GM23338 (cell line): ENCODE results near the gene ZNF28. TPM values are rescaled to one million over a fixed set of nuclear protein-coding genes. Genes with fewer than 3 reads are reported as not detected.

Source experiments
- ATAC-seq: fragments of 200-7000 bp; cut with Tn5 transposase; 3 replicates; pipeline ENCODE4 v1.9.1; 2020
- DNase-seq: peaks from one replicate; pipeline ENCODE4 v3.0.0-alpha.2; 2015; ENCODE audit warnings: low spot score
- H2AFZ ChIP-seq: fragments of 200-600 bp; sonication (generic); 2 replicates; pipeline ENCODE4 v1.8.0; 2016; ENCODE audit warnings: antibody characterized with exemption, mild to moderate bottlenecking, moderate library complexity
- H3F3A ChIP-seq: fragments of 200-600 bp; sonication (generic); replicated peaks from 2 replicates; pipeline ENCODE4 v1.8.0; 2017; ENCODE audit warnings: antibody characterized with exemption, mixed run types, low read depth
- H3K27ac ChIP-seq: fragments of 200-600 bp; sonication (generic); 2 replicates; pipeline ENCODE4 v1.6.1; 2016; ENCODE audit warnings: low read depth
- H3K27me3 ChIP-seq: fragments of 200-600 bp; sonication (generic); 2 replicates; pipeline ENCODE4 v1.8.0; 2016; ENCODE audit warnings: mild to moderate bottlenecking, mixed run types, moderate library complexity; ENCODE audit not compliant: insufficient read depth
- H3K36me3 ChIP-seq: fragments of 200-600 bp; sonication (generic); 2 replicates; pipeline ENCODE4 v1.8.0; 2016; ENCODE audit warnings: mild to moderate bottlenecking; ENCODE audit not compliant: insufficient read depth
- H3K4me1 ChIP-seq: fragments of 200-600 bp; sonication (generic); 2 replicates; pipeline ENCODE4 v1.8.0; 2016; ENCODE audit warnings: mild to moderate bottlenecking, moderate library complexity; ENCODE audit not compliant: insufficient read depth
- H3K4me2 ChIP-seq: fragments of 200-600 bp; sonication (generic); 2 replicates; pipeline ENCODE4 v1.7.1; 2017; ENCODE audit warnings: mixed run types
- H3K4me3 ChIP-seq: fragments of 200-600 bp; sonication (generic); 2 replicates; pipeline ENCODE4 v1.6.1; 2016; ENCODE audit warnings: mixed run types
- H3K79me2 ChIP-seq: fragments of 200-600 bp; sonication (generic); replicated peaks from 2 replicates; pipeline ENCODE4 v1.8.0; 2017; ENCODE audit warnings: mild to moderate bottlenecking; ENCODE audit not compliant: insufficient read depth
- H3K9me2 ChIP-seq: fragments of 200-600 bp; sonication (generic); 2 replicates; pipeline ENCODE4 v1.8.0; 2017; ENCODE audit not compliant: insufficient read depth
- H4K20me1 ChIP-seq: fragments of 200-600 bp; sonication (generic); replicated peaks from 2 replicates; pipeline ENCODE4 v1.8.0; 2017; ENCODE audit warnings: mild to moderate bottlenecking; ENCODE audit not compliant: insufficient read depth
- H3K27ac Mint-ChIP-seq: 2 replicates; pipeline ENCODE4 v1.8.0; 2020; ENCODE audit warnings: inconsistent platforms, mild to moderate bottlenecking, moderate library complexity, mixed read lengths
- H3K27me3 Mint-ChIP-seq: 3 replicates; pipeline ENCODE4 v1.8.0; 2022; ENCODE audit warnings: low read depth, mild to moderate bottlenecking, moderate library complexity, mixed read lengths, inconsistent platforms; ENCODE audit not compliant: insufficient read depth, poor library complexity
- H3K36me3 Mint-ChIP-seq: 3 replicates; pipeline ENCODE4 v1.8.0; 2021; ENCODE audit warnings: low read depth, mild to moderate bottlenecking, inconsistent platforms, moderate library complexity, mixed read lengths
- H3K4me1 Mint-ChIP-seq: 3 replicates; pipeline ENCODE4 v1.8.0; 2020; ENCODE audit warnings: mild to moderate bottlenecking, inconsistent platforms, mixed read lengths
- H3K4me3 Mint-ChIP-seq: 3 replicates; pipeline ENCODE4 v1.8.0; 2021; ENCODE audit warnings: moderate library complexity, mild to moderate bottlenecking, inconsistent platforms, mixed read lengths
- H3K9me3 Mint-ChIP-seq: 3 replicates; pipeline ENCODE4 v1.8.0; 2020; ENCODE audit warnings: moderate library complexity, mild to moderate bottlenecking, inconsistent platforms, mixed read lengths
- EZH2 ChIP-seq: fragments of 200-600 bp; sonication (generic); IDR thresholded peaks from one replicate; pipeline ENCODE4 v1.8.0; 2017; ENCODE audit warnings: antibody characterized with exemption, mild to moderate bottlenecking, low read depth; ENCODE audit not compliant: unreplicated experiment
- EZH2phosphoT487 ChIP-seq: fragments of 200-600 bp; sonication (generic); IDR thresholded peaks from one replicate; pipeline ENCODE4 v1.8.1; 2018; ENCODE audit warnings: antibody characterized with exemption; ENCODE audit not compliant: unreplicated experiment
- JUNB ChIP-seq: IDR thresholded peaks from one replicate; pipeline ENCODE4 v1.6.1; 2016; ENCODE audit warnings: antibody characterized with exemption; ENCODE audit not compliant: unreplicated experiment
- NANOG ChIP-seq: IDR thresholded peaks from 2 replicates; pipeline ENCODE4 v1.6.1; 2016; ENCODE audit warnings: antibody characterized with exemption, borderline replicate concordance
- POLR2AphosphoS5 ChIP-seq: IDR thresholded peaks from 2 replicates; pipeline ENCODE4 v1.6.1; 2016; ENCODE audit warnings: antibody characterized with exemption, low read depth
- STAT1 ChIP-seq: IDR thresholded peaks from one replicate; pipeline ENCODE4 v1.6.1; 2016; ENCODE audit warnings: antibody characterized with exemption; ENCODE audit not compliant: unreplicated experiment
- ZNF114 ChIP-seq: fragments of 250-450 bp; sonication (Bioruptor Pico); IDR thresholded peaks from 2 replicates; pipeline ENCODE4 v1.5.0; 2020; ENCODE audit warnings: mild to moderate bottlenecking, moderate library complexity
- polyA plus RNA-seq: library from polyadenylated mRNA; unstranded; fragments of >200 nt; fragmentation: Nextera tagmentation; extraction: Ambion mirVana; gene quantifications from 2 replicates; pipeline ENCODE4 v1.2.1, GENCODE V29; 2016
- total RNA-seq: library from RNA; depleted of rRNA; stranded (reverse); fragments of >200 nt; shearing (Covaris generic); gene quantifications from 2 replicates; pipeline ENCODE4 v1.2.3, GENCODE V29; 2014
- TF ChIP-seq, protein P1 (sequence below): IDR thresholded peaks from one replicate; pipeline ENCODE4 v1.6.1; 2018; ENCODE audit warnings: antibody characterized with exemption; ENCODE audit not compliant: unreplicated experiment
- TF ChIP-seq, protein P2 (sequence below): IDR thresholded peaks from 2 replicates; pipeline ENCODE4 v1.6.1; 2016; ENCODE audit warnings: antibody characterized with exemption
- TF ChIP-seq, protein P3 (sequence below): fragments of 250-450 bp; sonication (Bioruptor Pico); IDR thresholded peaks from 2 replicates; pipeline ENCODE4 v1.5.0; 2020; ENCODE audit warnings: mild to moderate bottlenecking, moderate library complexity

Gene ZNF28
- total and polyA plus RNA-seq, 2 experiments from 2014 or later = 12.5 to 42.0 TPM

DNA sequence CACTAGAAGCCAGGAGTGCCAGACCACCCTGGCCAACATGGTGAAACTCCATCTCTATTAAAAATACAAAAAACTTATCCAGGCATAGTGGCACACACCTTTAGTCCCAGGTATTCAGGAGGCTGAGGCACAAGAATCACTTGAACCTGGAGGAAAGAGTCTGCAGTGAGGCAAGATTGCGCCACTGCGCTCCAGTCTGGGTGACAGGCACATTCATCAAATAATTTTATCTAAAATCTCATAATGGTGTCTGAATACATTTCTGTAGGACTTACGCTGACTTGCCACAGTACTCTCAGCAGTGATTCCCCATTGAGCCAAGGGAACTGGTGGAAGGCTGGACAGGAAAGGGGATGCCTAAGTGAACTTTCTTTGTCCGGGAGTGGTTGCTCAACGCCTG is 4.3 kb upstream of the ZNF28 start:
- Mint-ChIP-seq H3K9me3 (no peaks in the 10 kb centered on the region), H3K27ac (no peak overlapping the region), H3K4me3 (no peak overlapping the region), H3K27me3 (peaks cover 13% of the 10 kb centered on the region), H3K36me3 (no peaks in the 10 kb centered on the region; the same call in 2 of the 3 replicates), H3K4me1 (peaks cover 1% of the 10 kb centered on the region)
- H3K27me3 ChIP-seq = peaks cover under 1% of the 10 kb centered on the region; the same call in 1 of the 2 replicates
- H3K27ac ChIP-seq = no peak overlapping the region
- H2AFZ ChIP-seq = no peak overlapping the region
- DNase-seq = no peak
- no peaks in the 10 kb centered on the region for H4K20me1 ChIP-seq
- no peaks in the 10 kb centered on the region for H3F3A ChIP-seq
- H3K4me3 ChIP-seq = no peak overlapping the region
- no peaks in the 10 kb centered on the region for H3K36me3 ChIP-seq
- no peaks in the 10 kb centered on the region for H3K9me2 ChIP-seq
- no peak overlapping the region for H3K4me2 ChIP-seq
- no peak for ATAC-seq
- no peaks in the 10 kb centered on the region for H3K79me2 ChIP-seq
- no peaks in the 10 kb centered on the region for H3K4me1 ChIP-seq
- TF ChIP-seq JUNB (no peak), ZNF114 (CRISPR knock-in tag) (no peak), NANOG (no peak), EZH2phosphoT487 (no peak), POLR2AphosphoS5 (no peak), EZH2 (no peak), STAT1 (no peak)
- TF ChIP-seq, protein P1, sequence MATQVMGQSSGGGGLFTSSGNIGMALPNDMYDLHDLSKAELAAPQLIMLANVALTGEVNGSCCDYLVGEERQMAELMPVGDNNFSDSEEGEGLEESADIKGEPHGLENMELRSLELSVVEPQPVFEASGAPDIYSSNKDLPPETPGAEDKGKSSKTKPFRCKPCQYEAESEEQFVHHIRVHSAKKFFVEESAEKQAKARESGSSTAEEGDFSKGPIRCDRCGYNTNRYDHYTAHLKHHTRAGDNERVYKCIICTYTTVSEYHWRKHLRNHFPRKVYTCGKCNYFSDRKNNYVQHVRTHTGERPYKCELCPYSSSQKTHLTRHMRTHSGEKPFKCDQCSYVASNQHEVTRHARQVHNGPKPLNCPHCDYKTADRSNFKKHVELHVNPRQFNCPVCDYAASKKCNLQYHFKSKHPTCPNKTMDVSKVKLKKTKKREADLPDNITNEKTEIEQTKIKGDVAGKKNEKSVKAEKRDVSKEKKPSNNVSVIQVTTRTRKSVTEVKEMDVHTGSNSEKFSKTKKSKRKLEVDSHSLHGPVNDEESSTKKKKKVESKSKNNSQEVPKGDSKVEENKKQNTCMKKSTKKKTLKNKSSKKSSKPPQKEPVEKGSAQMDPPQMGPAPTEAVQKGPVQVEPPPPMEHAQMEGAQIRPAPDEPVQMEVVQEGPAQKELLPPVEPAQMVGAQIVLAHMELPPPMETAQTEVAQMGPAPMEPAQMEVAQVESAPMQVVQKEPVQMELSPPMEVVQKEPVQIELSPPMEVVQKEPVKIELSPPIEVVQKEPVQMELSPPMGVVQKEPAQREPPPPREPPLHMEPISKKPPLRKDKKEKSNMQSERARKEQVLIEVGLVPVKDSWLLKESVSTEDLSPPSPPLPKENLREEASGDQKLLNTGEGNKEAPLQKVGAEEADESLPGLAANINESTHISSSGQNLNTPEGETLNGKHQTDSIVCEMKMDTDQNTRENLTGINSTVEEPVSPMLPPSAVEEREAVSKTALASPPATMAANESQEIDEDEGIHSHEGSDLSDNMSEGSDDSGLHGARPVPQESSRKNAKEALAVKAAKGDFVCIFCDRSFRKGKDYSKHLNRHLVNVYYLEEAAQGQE = no peak
- TF ChIP-seq, protein P2, sequence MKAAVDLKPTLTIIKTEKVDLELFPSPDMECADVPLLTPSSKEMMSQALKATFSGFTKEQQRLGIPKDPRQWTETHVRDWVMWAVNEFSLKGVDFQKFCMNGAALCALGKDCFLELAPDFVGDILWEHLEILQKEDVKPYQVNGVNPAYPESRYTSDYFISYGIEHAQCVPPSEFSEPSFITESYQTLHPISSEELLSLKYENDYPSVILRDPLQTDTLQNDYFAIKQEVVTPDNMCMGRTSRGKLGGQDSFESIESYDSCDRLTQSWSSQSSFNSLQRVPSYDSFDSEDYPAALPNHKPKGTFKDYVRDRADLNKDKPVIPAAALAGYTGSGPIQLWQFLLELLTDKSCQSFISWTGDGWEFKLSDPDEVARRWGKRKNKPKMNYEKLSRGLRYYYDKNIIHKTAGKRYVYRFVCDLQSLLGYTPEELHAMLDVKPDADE = no peak
- TF ChIP-seq, protein P3, sequence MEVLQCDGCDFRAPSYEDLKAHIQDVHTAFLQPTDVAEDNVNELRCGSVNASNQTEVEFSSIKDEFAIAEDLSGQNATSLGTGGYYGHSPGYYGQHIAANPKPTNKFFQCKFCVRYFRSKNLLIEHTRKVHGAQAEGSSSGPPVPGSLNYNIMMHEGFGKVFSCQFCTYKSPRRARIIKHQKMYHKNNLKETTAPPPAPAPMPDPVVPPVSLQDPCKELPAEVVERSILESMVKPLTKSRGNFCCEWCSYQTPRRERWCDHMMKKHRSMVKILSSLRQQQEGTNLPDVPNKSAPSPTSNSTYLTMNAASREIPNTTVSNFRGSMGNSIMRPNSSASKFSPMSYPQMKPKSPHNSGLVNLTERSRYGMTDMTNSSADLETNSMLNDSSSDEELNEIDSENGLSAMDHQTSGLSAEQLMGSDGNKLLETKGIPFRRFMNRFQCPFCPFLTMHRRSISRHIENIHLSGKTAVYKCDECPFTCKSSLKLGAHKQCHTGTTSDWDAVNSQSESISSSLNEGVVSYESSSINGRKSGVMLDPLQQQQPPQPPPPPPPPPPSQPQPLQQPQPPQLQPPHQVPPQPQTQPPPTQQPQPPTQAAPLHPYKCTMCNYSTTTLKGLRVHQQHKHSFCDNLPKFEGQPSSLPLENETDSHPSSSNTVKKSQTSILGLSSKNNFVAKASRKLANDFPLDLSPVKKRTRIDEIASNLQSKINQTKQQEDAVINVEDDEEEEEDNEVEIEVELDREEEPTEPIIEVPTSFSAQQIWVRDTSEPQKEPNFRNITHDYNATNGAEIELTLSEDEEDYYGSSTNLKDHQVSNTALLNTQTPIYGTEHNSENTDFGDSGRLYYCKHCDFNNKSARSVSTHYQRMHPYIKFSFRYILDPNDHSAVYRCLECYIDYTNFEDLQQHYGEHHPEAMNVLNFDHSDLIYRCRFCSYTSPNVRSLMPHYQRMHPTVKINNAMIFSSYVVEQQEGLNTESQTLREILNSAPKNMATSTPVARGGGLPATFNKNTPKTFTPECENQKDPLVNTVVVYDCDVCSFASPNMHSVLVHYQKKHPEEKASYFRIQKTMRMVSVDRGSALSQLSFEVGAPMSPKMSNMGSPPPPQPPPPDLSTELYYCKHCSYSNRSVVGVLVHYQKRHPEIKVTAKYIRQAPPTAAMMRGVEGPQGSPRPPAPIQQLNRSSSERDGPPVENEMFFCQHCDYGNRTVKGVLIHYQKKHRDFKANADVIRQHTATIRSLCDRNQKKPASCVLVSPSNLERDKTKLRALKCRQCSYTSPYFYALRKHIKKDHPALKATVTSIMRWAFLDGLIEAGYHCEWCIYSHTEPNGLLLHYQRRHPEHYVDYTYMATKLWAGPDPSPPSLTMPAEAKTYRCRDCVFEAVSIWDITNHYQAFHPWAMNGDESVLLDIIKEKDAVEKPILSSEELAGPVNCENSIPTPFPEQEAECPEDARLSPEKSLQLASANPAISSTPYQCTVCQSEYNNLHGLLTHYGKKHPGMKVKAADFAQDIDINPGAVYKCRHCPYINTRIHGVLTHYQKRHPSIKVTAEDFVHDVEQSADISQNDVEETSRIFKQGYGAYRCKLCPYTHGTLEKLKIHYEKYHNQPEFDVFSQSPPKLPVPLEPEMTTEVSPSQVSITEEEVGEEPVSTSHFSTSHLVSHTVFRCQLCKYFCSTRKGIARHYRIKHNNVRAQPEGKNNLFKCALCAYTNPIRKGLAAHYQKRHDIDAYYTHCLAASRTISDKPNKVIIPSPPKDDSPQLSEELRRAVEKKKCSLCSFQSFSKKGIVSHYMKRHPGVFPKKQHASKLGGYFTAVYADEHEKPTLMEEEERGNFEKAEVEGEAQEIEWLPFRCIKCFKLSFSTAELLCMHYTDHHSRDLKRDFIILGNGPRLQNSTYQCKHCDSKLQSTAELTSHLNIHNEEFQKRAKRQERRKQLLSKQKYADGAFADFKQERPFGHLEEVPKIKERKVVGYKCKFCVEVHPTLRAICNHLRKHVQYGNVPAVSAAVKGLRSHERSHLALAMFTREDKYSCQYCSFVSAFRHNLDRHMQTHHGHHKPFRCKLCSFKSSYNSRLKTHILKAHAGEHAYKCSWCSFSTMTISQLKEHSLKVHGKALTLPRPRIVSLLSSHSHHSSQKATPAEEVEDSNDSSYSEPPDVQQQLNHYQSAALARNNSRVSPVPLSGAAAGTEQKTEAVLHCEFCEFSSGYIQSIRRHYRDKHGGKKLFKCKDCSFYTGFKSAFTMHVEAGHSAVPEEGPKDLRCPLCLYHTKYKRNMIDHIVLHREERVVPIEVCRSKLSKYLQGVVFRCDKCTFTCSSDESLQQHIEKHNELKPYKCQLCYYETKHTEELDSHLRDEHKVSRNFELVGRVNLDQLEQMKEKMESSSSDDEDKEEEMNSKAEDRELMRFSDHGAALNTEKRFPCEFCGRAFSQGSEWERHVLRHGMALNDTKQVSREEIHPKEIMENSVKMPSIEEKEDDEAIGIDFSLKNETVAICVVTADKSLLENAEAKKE (CRISPR knock-in tag) = no peak
